GM12878 (cell line): ENCODE results near the gene PPP1R3G. TPM values are rescaled to one million over a fixed set of nuclear protein-coding genes. Genes with fewer than 3 reads are reported as not detected.

ENCODE experiments used
- ATAC-seq: fragments of 200-7000 bp; cut with Tn5 transposase; 3 replicates; pipeline ENCODE4 v1.9.1; 2020; ENCODE audit warnings: mild to moderate bottlenecking, moderate library complexity
- BruUV-seq: library from RNA; stranded (reverse); fragments of 400-500 nt; replicated peaks from 2 replicates; lab custom pipeline; 2021; lab: Mats Ljungman, UMichigan
- CTCF ChIA-PET: fragments of 300-600 bp; sonication (Branson Sonifier 250); formaldehyde crosslinking; extraction: SDS; loops from one replicate; lab custom pipeline; 2021; ENCODE audit warnings: inconsistent platforms; lab: Yijun Ruan, JAX
- POLR2A ChIA-PET: fragments of 350-600 bp; formaldehyde crosslinking; extraction: SDS; loops from one replicate; lab custom pipeline; 2021; ENCODE audit warnings: inconsistent platforms; lab: Charles Lee
- RAD21 ChIA-PET: fragments of 300-600 bp; sonication (Branson Sonifier 250); formaldehyde crosslinking; loops from one replicate; lab custom pipeline; 2023; ENCODE audit warnings: antibody characterized with exemption; ENCODE audit not compliant: unreplicated experiment; lab: Charles Lee
- SMC1A ChIA-PET: fragments of 300-600 bp; sonication (Branson Sonifier 250); formaldehyde crosslinking; loops from one replicate; lab custom pipeline; 2023; ENCODE audit not compliant: unreplicated experiment, uncharacterized antibody; lab: Charles Lee
- DNase-seq: peaks from one replicate; pipeline ENCODE4 v3.0.0-alpha.2; 2011; ENCODE audit warnings: low read depth, low spot score
- FAIRE-seq: peaks from 3 replicates; lab custom pipeline; 2011; peaks lifted over from hg19 to GRCh38; lab: Jason Lieb, UNC
- H2AFZ ChIP-seq: 2 replicates; pipeline ENCODE4 v1.6.0; 2011; ENCODE audit warnings: low read depth, low read length, control low read depth; ENCODE audit not compliant: control insufficient read depth
- H3K27ac ChIP-seq: 2 replicates; pipeline ENCODE4 v1.5.1; 2011; ENCODE audit warnings: control low read depth; ENCODE audit not compliant: control insufficient read depth, insufficient read depth
- H3K27me3 ChIP-seq, 2 experiments: replicated peaks in 1 of 2; 2 replicates each; pipeline versions ENCODE4 v1.6.0 to v1.6.1; 2011; ENCODE audit warnings: low read length in 1 of 2; ENCODE audit not compliant: control insufficient read depth in 2 of 2, insufficient read depth in 2 of 2
- H3K36me3 ChIP-seq, 2 experiments: 2 replicates each; pipeline ENCODE4 v1.5.1; 2011; ENCODE audit warnings: low read length in 1 of 2; ENCODE audit not compliant: control insufficient read depth in 2 of 2, insufficient read depth in 2 of 2
- H3K4me1 ChIP-seq: 2 replicates; pipeline ENCODE4 v1.6.1; 2011; ENCODE audit warnings: mild to moderate bottlenecking, low read length, moderate library complexity, mixed read lengths; ENCODE audit not compliant: control insufficient read depth, insufficient read depth
- H3K4me2 ChIP-seq: 2 replicates; pipeline ENCODE4 v1.6.0; 2011; ENCODE audit warnings: control low read depth; ENCODE audit not compliant: control insufficient read depth, insufficient read depth
- H3K4me3 ChIP-seq: fragments of 200-600 bp; sonication (generic); 2 replicates; pipeline ENCODE4 v1.5.1; 2016
- H3K79me2 ChIP-seq: 2 replicates; pipeline ENCODE4 v1.6.0; 2011; ENCODE audit warnings: low read length; ENCODE audit not compliant: control insufficient read depth, insufficient read depth
- H3K9ac ChIP-seq: 2 replicates; pipeline ENCODE4 v1.8.0; 2011; ENCODE audit warnings: low read length, control low read depth, mixed read lengths; ENCODE audit not compliant: control insufficient read depth, insufficient read depth
- H3K9me3 ChIP-seq: replicated peaks from 3 replicates; pipeline ENCODE4 v1.5.1; 2011; ENCODE audit warnings: mild to moderate bottlenecking, low read length; ENCODE audit not compliant: control insufficient read depth, insufficient read depth
- H4K20me1 ChIP-seq: 2 replicates; pipeline ENCODE4 v1.6.0; 2011; ENCODE audit not compliant: control insufficient read depth, insufficient read depth
- ETV6 ChIP-seq, 2 experiments: fragments of 450-650 bp in 1 of 2; IDR thresholded peaks in 1 of 2; conservative IDR thresholded peaks in 1 of 2; 2 replicates each; pipeline ENCODE4 v1.6.1; 2014; ENCODE audit warnings: antibody characterized with exemption in 1 of 2, borderline replicate concordance in 1 of 2, low read depth in 1 of 2, mild to moderate bottlenecking in 1 of 2, moderate library complexity in 1 of 2
- HDAC6 ChIP-seq: fragments of 200-600 bp; sonication (generic); IDR thresholded peaks from one replicate; pipeline ENCODE4 v1.8.0; 2017; ENCODE audit warnings: antibody characterized with exemption; ENCODE audit not compliant: unreplicated experiment
- RFX5 ChIP-seq: IDR thresholded peaks from 2 replicates; pipeline ENCODE4 v1.6.1; 2011; ENCODE audit warnings: low read depth, low read length, improper control_type of control experiment
- TARDBP ChIP-seq: IDR thresholded peaks from 2 replicates; pipeline ENCODE4 v1.6.1; 2016; ENCODE audit warnings: borderline replicate concordance
- ZNF274 ChIP-seq: IDR thresholded peaks from one replicate; pipeline ENCODE4 v1.8.0; 2011; ENCODE audit not compliant: insufficient read length, insufficient read depth
- WGBS: methylation state at CpG from one replicate; pipeline ENCODE4 v1.1.6; 2016; ENCODE audit warnings: low lambda C conversion rate; ENCODE audit not compliant: insufficient replicate concordance, insufficient coverage; ENCODE audit errors: missing lambda C conversion rate; 5-methylcytosine and 5-hydroxymethylcytosine counted together
- in situ Hi-C: fragments of 300-500 bp; cut with MboI; formaldehyde crosslinking; loops from 9 replicates; pipeline ENCODE4 v1.14.3; 2018; ENCODE audit warnings: mixed read lengths
- intact Hi-C: fragments of 100-400 bp; cut with micrococcal nuclease; formaldehyde crosslinking; loops from one replicate; pipeline ENCODE4 v1.14.2; 2022; ENCODE audit not compliant: unreplicated experiment
- polyA plus RNA-seq, 11 experiments: library from polyadenylated mRNA; depleted of rRNA in 4 of 11; unstranded in 6 of 11; stranded (reverse) in 5 of 11; fragments of >200 nt; fragmentation: Nextera tagmentation in 4 of 11; fragmentation: Illumina TruSeq in 1 of 11; extraction: Ambion mirVana in 4 of 11; extraction: Trizol in 1 of 11; gene quantifications; 1 replicate in 1 of 11; 2 replicates in 10 of 11; pipeline versions ENCODE4 v1.2.1 to v1.2.3, GENCODE V29; 2011 to 2016; ENCODE audit warnings: inconsistent platforms in 2 of 11, missing spikeins in 2 of 11, low read depth in 1 of 11
- total RNA-seq, 4 experiments: library from RNA; depleted of rRNA in 3 of 4; stranded (reverse); fragments of >200 nt in 3 of 4; fragmentation: Illumina TruSeq in 1 of 4; extraction: Trizol in 1 of 4; gene quantifications; 2 replicates each; pipeline versions ENCODE4 v1.2.1 to v1.2.3, GENCODE V29; 2013 to 2021
- TF ChIP-seq, protein P1 (sequence below): fragments of 450-650 bp; IDR thresholded peaks from 2 replicates; pipeline ENCODE4 v1.6.1; 2018; ENCODE audit warnings: borderline replicate concordance, mild to moderate bottlenecking; ENCODE audit not compliant: partially characterized antibody
- TF ChIP-seq, protein P2 (sequence below): fragments of 450-650 bp; IDR thresholded peaks from 2 replicates; pipeline ENCODE4 v1.6.1; 2016; ENCODE audit warnings: mild to moderate bottlenecking
- TF ChIP-seq, protein P3 (sequence below): fragments of 450-650 bp; IDR thresholded peaks from 2 replicates; pipeline ENCODE4 v1.6.1; 2017; ENCODE audit warnings: antibody characterized with exemption, mild to moderate bottlenecking, moderate library complexity
- TF ChIP-seq, protein P4 (sequence below): fragments of 450-650 bp; IDR thresholded peaks from 2 replicates; pipeline ENCODE4 v1.6.1; 2016; ENCODE audit warnings: mild to moderate bottlenecking, moderate library complexity, borderline replicate concordance
- TF ChIP-seq, protein P5 (sequence below): fragments of 450-650 bp; IDR thresholded peaks from 2 replicates; pipeline ENCODE4 v1.6.1; 2017; ENCODE audit warnings: mild to moderate bottlenecking, low read depth, inconsistent platforms; ENCODE audit not compliant: poor library complexity, severe bottlenecking

The PPP1R3G gene
- total and polyA plus RNA-seq, 10 of the 15 experiments (the other 5 are each of a cell fraction or from before 2014, with no cell fraction given) = 0.01 to 0.10 (median 0.04) TPM; not detected in 4

DNA sequence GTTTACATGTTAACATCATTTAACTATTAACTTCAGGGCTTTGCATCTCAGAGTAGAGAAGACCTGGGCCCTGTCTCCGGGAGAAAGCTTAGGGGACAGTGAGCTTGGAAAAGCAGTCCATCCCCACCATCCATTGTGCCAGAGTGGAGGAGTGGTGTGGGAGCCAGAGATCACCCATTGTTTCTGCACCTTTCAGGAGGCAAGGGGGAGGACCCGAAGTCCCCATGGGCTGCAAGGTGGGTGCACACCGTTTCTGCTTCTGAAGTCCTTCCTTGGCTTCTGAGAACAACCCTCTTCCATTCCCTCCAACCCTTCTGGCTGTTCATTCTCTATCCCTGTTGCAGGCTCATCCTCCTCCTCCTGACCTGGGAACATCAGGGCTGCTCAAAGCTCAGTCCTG, 4.0 kb upstream of the PPP1R3G start:
- Histone ChIP-seq H3K36me3 (no peaks in the 10 kb centered on the region), H3K9ac (no peak overlapping the region), H3K4me1 (peaks cover 5% of the 10 kb centered on the region), H3K4me2 (no peak overlapping the region), H4K20me1 (no peaks in the 10 kb centered on the region), H3K27ac (no peak overlapping the region), H3K79me2 (no peaks in the 10 kb centered on the region), H3K9me3 (no peaks in the 10 kb centered on the region; the same call in 2 of the 3 replicates), H3K27me3 (peaks cover 4 to 9% of the 10 kb centered on the region in 2 experiments), H2AFZ (no peak overlapping the region), H3K4me3 (no peak overlapping the region)
- no peak for FAIRE-seq
- RAD21 ChIA-PET = no interaction called here
- POLR2A ChIA-PET = no interaction called here
- intact Hi-C loops (no loop called here), in situ Hi-C loops (no loop called here)
- BruUV-seq = no TSS peak
- ATAC-seq = no peak
- SMC1A ChIA-PET = interaction anchor here (1.0 kb wide), 1 partner anchor 155 kb away, joined by 3 read pairs; no protein-coding TSS in a partner anchor
- WGBS = 37% methylated on average over 3 of the region's 3 CpGs
- CTCF ChIA-PET = no interaction called here
- no peak for DNase-seq
- no peak for TF ChIP-seq RFX5
- TF ChIP-seq TARDBP = no peak
- TF ChIP-seq, protein P1, sequence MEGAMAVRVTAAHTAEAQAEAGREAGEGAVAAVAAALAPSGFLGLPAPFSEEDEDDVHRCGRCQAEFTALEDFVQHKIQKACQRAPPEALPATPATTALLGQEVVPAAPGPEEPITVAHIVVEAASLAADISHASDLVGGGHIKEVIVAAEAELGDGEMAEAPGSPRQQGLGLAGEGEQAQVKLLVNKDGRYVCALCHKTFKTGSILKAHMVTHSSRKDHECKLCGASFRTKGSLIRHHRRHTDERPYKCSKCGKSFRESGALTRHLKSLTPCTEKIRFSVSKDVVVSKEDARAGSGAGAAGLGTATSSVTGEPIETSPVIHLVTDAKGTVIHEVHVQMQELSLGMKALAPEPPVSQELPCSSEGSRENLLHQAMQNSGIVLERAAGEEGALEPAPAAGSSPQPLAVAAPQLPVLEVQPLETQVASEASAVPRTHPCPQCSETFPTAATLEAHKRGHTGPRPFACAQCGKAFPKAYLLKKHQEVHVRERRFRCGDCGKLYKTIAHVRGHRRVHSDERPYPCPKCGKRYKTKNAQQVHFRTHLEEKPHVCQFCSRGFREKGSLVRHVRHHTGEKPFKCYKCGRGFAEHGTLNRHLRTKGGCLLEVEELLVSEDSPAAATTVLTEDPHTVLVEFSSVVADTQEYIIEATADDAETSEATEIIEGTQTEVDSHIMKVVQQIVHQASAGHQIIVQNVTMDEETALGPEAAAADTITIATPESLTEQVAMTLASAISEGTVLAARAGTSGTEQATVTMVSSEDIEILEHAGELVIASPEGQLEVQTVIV = no peak
- TF ChIP-seq ZNF274 = no peak
- TF ChIP-seq, protein P2, sequence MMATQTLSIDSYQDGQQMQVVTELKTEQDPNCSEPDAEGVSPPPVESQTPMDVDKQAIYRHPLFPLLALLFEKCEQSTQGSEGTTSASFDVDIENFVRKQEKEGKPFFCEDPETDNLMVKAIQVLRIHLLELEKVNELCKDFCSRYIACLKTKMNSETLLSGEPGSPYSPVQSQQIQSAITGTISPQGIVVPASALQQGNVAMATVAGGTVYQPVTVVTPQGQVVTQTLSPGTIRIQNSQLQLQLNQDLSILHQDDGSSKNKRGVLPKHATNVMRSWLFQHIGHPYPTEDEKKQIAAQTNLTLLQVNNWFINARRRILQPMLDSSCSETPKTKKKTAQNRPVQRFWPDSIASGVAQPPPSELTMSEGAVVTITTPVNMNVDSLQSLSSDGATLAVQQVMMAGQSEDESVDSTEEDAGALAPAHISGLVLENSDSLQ = no peak
- TF ChIP-seq HDAC6 = no peak
- TF ChIP-seq, protein P3, sequence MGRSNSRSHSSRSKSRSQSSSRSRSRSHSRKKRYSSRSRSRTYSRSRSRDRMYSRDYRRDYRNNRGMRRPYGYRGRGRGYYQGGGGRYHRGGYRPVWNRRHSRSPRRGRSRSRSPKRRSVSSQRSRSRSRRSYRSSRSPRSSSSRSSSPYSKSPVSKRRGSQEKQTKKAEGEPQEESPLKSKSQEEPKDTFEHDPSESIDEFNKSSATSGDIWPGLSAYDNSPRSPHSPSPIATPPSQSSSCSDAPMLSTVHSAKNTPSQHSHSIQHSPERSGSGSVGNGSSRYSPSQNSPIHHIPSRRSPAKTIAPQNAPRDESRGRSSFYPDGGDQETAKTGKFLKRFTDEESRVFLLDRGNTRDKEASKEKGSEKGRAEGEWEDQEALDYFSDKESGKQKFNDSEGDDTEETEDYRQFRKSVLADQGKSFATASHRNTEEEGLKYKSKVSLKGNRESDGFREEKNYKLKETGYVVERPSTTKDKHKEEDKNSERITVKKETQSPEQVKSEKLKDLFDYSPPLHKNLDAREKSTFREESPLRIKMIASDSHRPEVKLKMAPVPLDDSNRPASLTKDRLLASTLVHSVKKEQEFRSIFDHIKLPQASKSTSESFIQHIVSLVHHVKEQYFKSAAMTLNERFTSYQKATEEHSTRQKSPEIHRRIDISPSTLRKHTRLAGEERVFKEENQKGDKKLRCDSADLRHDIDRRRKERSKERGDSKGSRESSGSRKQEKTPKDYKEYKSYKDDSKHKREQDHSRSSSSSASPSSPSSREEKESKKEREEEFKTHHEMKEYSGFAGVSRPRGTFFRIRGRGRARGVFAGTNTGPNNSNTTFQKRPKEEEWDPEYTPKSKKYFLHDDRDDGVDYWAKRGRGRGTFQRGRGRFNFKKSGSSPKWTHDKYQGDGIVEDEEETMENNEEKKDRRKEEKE = no peak
- no peak for TF ChIP-seq ETV6 (conservative IDR thresholded peaks at IDR 0.05 in 1 of 2, IDR thresholded peaks at IDR 0.05 in 1 of 2; ENCODE audit: borderline replicate concordance in 1 of 2, low read depth in 1 of 2)
- TF ChIP-seq, protein P4, sequence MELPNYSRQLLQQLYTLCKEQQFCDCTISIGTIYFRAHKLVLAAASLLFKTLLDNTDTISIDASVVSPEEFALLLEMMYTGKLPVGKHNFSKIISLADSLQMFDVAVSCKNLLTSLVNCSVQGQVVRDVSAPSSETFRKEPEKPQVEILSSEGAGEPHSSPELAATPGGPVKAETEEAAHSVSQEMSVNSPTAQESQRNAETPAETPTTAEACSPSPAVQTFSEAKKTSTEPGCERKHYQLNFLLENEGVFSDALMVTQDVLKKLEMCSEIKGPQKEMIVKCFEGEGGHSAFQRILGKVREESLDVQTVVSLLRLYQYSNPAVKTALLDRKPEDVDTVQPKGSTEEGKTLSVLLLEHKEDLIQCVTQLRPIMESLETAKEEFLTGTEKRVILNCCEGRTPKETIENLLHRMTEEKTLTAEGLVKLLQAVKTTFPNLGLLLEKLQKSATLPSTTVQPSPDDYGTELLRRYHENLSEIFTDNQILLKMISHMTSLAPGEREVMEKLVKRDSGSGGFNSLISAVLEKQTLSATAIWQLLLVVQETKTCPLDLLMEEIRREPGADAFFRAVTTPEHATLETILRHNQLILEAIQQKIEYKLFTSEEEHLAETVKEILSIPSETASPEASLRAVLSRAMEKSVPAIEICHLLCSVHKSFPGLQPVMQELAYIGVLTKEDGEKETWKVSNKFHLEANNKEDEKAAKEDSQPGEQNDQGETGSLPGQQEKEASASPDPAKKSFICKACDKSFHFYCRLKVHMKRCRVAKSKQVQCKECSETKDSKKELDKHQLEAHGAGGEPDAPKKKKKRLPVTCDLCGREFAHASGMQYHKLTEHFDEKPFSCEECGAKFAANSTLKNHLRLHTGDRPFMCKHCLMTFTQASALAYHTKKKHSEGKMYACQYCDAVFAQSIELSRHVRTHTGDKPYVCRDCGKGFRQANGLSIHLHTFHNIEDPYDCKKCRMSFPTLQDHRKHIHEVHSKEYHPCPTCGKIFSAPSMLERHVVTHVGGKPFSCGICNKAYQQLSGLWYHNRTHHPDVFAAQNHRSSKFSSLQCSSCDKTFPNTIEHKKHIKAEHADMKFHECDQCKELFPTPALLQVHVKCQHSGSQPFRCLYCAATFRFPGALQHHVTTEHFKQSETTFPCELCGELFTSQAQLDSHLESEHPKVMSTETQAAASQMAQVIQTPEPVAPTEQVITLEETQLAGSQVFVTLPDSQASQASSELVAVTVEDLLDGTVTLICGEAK = no peak
- TF ChIP-seq, protein P5, sequence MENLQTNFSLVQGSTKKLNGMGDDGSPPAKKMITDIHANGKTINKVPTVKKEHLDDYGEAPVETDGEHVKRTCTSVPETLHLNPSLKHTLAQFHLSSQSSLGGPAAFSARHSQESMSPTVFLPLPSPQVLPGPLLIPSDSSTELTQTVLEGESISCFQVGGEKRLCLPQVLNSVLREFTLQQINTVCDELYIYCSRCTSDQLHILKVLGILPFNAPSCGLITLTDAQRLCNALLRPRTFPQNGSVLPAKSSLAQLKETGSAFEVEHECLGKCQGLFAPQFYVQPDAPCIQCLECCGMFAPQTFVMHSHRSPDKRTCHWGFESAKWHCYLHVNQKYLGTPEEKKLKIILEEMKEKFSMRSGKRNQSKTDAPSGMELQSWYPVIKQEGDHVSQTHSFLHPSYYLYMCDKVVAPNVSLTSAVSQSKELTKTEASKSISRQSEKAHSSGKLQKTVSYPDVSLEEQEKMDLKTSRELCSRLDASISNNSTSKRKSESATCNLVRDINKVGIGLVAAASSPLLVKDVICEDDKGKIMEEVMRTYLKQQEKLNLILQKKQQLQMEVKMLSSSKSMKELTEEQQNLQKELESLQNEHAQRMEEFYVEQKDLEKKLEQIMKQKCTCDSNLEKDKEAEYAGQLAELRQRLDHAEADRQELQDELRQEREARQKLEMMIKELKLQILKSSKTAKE = no peak
